WTC11 (cell line): ENCODE results near the gene NFATC1. TPM values are rescaled to one million over a fixed set of nuclear protein-coding genes. Genes with fewer than 3 reads are reported as not detected.

Experiments used
- ATAC-seq: fragments of 200-7000 bp; cut with Tn5 transposase; 2 replicates; pipeline ENCODE4 v1.10.0; 2021; ENCODE audit warnings: mild to moderate bottlenecking, moderate library complexity
- CTCF ChIA-PET: fragments of 300-600 bp; sonication (Branson Sonifier 250); formaldehyde crosslinking; loops from one replicate; lab custom pipeline; 2021; ENCODE audit warnings: antibody characterized with exemption; lab: Charles Lee
- POLR2A ChIA-PET: fragments of 350-600 bp; sonication (Branson Sonifier 250); formaldehyde crosslinking; loops from one replicate; lab custom pipeline; 2021; ENCODE audit warnings: antibody characterized with exemption; lab: Charles Lee
- DNase-seq: peaks from one replicate; pipeline ENCODE4 v3.0.0; 2021; ENCODE audit warnings: low spot score
- H3K27ac Mint-ChIP-seq: 2 replicates; pipeline ENCODE4 v1.8.0; 2021; ENCODE audit warnings: mixed read lengths
- H3K27me3 Mint-ChIP-seq: 2 replicates; pipeline ENCODE4 v1.8.0; 2021; ENCODE audit warnings: low read depth, mild to moderate bottlenecking, moderate library complexity, mixed read lengths
- H3K36me3 Mint-ChIP-seq: 2 replicates; pipeline ENCODE4 v1.8.0; 2021; ENCODE audit warnings: mixed read lengths
- H3K4me1 Mint-ChIP-seq: 2 replicates; pipeline ENCODE4 v1.8.0; 2022; ENCODE audit warnings: mixed read lengths
- H3K4me3 Mint-ChIP-seq: 2 replicates; pipeline ENCODE4 v1.8.0; 2021; ENCODE audit warnings: mild to moderate bottlenecking, moderate library complexity, mixed read lengths
- H3K9me3 Mint-ChIP-seq: 2 replicates; pipeline ENCODE4 v1.8.0; 2021; ENCODE audit warnings: mixed read lengths
- ATF6 ChIP-seq: sonication (generic); formaldehyde crosslinking; IDR thresholded peaks from 2 replicates; pipeline ENCODE4 v1.8.1; 2023; ENCODE audit warnings: mild to moderate bottlenecking, missing genetic modification reagents
- CBFB ChIP-seq: sonication (generic); formaldehyde crosslinking; IDR thresholded peaks from 2 replicates; pipeline ENCODE4 v1.8.1; 2022; ENCODE audit warnings: mild to moderate bottlenecking, low read depth, missing genetic modification reagents
- E2F5 ChIP-seq: sonication (generic); formaldehyde crosslinking; IDR thresholded peaks from 2 replicates; pipeline ENCODE4 v1.8.1; 2022; ENCODE audit warnings: mild to moderate bottlenecking, moderate library complexity, missing genetic modification reagents
- EMX1 ChIP-seq: fragments of 250-450 bp; sonication (Bioruptor Pico); IDR thresholded peaks from 2 replicates; pipeline ENCODE4 v1.8.0; 2021; ENCODE audit warnings: mild to moderate bottlenecking
- FOXJ3 ChIP-seq: sonication (generic); formaldehyde crosslinking; IDR thresholded peaks from 2 replicates; pipeline ENCODE4 v1.9.0; 2021; ENCODE audit warnings: missing genetic modification reagents, mild to moderate bottlenecking, borderline replicate concordance
- GTF2I ChIP-seq: fragments of 250-450 bp; sonication (Bioruptor Pico); conservative IDR thresholded peaks from 2 replicates; pipeline ENCODE4 v1.4.0; 2021; ENCODE audit warnings: mild to moderate bottlenecking
- IRF1 ChIP-seq: sonication (generic); formaldehyde crosslinking; IDR thresholded peaks from 2 replicates; pipeline ENCODE4 v1.8.0; 2023; ENCODE audit warnings: missing genetic modification reagents
- JUN ChIP-seq: sonication (generic); formaldehyde crosslinking; IDR thresholded peaks from 2 replicates; pipeline ENCODE4 v1.8.0; 2023; ENCODE audit warnings: mild to moderate bottlenecking, missing genetic modification reagents
- NFATC4 ChIP-seq: fragments of 250-450 bp; sonication (Bioruptor Pico); IDR thresholded peaks from 2 replicates; pipeline ENCODE4 v1.9.0; 2021; ENCODE audit warnings: mild to moderate bottlenecking
- NFE2L1 ChIP-seq: sonication (generic); formaldehyde crosslinking; IDR thresholded peaks from 2 replicates; pipeline ENCODE4 v1.8.1; 2023; ENCODE audit warnings: missing genetic modification reagents
- NR1H2 ChIP-seq: sonication (generic); formaldehyde crosslinking; IDR thresholded peaks from 2 replicates; pipeline ENCODE4 v1.9.0; 2021; ENCODE audit warnings: mild to moderate bottlenecking, moderate library complexity, missing genetic modification reagents
- NR2C2 ChIP-seq: sonication (generic); formaldehyde crosslinking; IDR thresholded peaks from 2 replicates; pipeline ENCODE4 v1.8.0; 2022; ENCODE audit warnings: mild to moderate bottlenecking, missing genetic modification reagents
- OVOL2 ChIP-seq: fragments of 250-450 bp; sonication (Bioruptor Pico); IDR thresholded peaks from 2 replicates; pipeline ENCODE4 v1.9.0; 2021; ENCODE audit warnings: mild to moderate bottlenecking, borderline replicate concordance
- PRRX2 ChIP-seq: fragments of 250-450 bp; sonication (Bioruptor Pico); IDR thresholded peaks from 2 replicates; pipeline ENCODE4 v1.8.0; 2021; ENCODE audit warnings: mild to moderate bottlenecking
- RORB ChIP-seq: fragments of 250-450 bp; sonication (Bioruptor Pico); IDR thresholded peaks from 2 replicates; pipeline ENCODE4 v1.9.0; 2021; ENCODE audit warnings: mild to moderate bottlenecking
- SP1 ChIP-seq: sonication (generic); formaldehyde crosslinking; conservative IDR thresholded peaks from 2 replicates; pipeline ENCODE4 v1.8.1; 2022; ENCODE audit warnings: missing genetic modification reagents
- STAT6 ChIP-seq: sonication (generic); formaldehyde crosslinking; conservative IDR thresholded peaks from 2 replicates; pipeline ENCODE4 v1.8.1; 2023; ENCODE audit warnings: mild to moderate bottlenecking, low read depth, missing genetic modification reagents, moderate library complexity
- TP53 ChIP-seq: sonication (generic); formaldehyde crosslinking; IDR thresholded peaks from 2 replicates; pipeline ENCODE4 v1.8.1; 2023; ENCODE audit warnings: mild to moderate bottlenecking, missing genetic modification reagents
- ZBTB21 ChIP-seq: sonication (generic); formaldehyde crosslinking; IDR thresholded peaks from 2 replicates; pipeline ENCODE4 v1.8.1; 2023; ENCODE audit warnings: mild to moderate bottlenecking, missing genetic modification reagents, borderline replicate concordance
- ZNF121 ChIP-seq: sonication (generic); formaldehyde crosslinking; IDR thresholded peaks from 2 replicates; pipeline ENCODE4 v1.8.0; 2023; ENCODE audit warnings: missing genetic modification reagents
- ZNF232 ChIP-seq: sonication (generic); formaldehyde crosslinking; IDR thresholded peaks from 2 replicates; pipeline ENCODE4 v1.8.0; 2022; ENCODE audit warnings: mild to moderate bottlenecking, missing genetic modification reagents
- ZNF416 ChIP-seq: fragments of 250-450 bp; sonication (Bioruptor Pico); IDR thresholded peaks from 2 replicates; pipeline ENCODE4 v1.9.0; 2021; ENCODE audit warnings: mild to moderate bottlenecking, inconsistent platforms
- ZNF423 ChIP-seq: fragments of 250-450 bp; sonication (Bioruptor Pico); IDR thresholded peaks from 2 replicates; pipeline ENCODE4 v2.1.2; 2022; ENCODE audit warnings: mild to moderate bottlenecking, moderate library complexity
- total RNA-seq: library from RNA; stranded (reverse); gene quantifications from 3 replicates; pipeline ENCODE4 v1.2.3, GENCODE V29; 2021

NFATC1 gene
- total RNA-seq, 1 experiment from 2014 or later, result 20.2 TPM

- no peak for TF ChIP-seq ATF6
- TF ChIP-seq RORB (CRISPR knock-in tag), result no peak
- no peak for TF ChIP-seq EMX1
- no peak for TF ChIP-seq ZBTB21 (CRISPR knock-in tag)
- TF ChIP-seq NR1H2 (CRISPR knock-in tag), result no peak
- TF ChIP-seq, all 79 proteins: peak for 0
Measured at GRCh38 chr18:79513381-79514081, 117.8 kb downstream of the NFATC1 start (continued).

GRCh38 chr18:79515331-79515730 lies 119.6 kb downstream of the NFATC1 start:
- CTCF ChIA-PET, result no interaction called here
- H3K9me3 Mint-ChIP-seq, result no peaks in the 10 kb centered on the region

More at GRCh38 chr18:79515331-79515730, 119.6 kb downstream of the NFATC1 start:
- DNase-seq (no peak), ATAC-seq (no peak)
- Mint-ChIP-seq H3K27me3 (no peaks in the 10 kb centered on the region), H3K4me1 (no peaks in the 10 kb centered on the region), H3K4me3 (no peak overlapping the region), H3K36me3 (peaks cover 3% of the 10 kb centered on the region), H3K27ac (no peak overlapping the region)
- POLR2A ChIA-PET, result no interaction called here
- TF ChIP-seq STAT6 (CRISPR knock-in tag) (no peak), SP1 (no peak), RORB (CRISPR knock-in tag) (no peak), IRF1 (CRISPR knock-in tag) (no peak), ZNF423 (CRISPR knock-in tag) (no peak), NR2C2 (CRISPR knock-in tag) (no peak), ZNF121 (no peak), ZNF416 (CRISPR knock-in tag) (no peak), JUN (no peak), NFE2L1 (CRISPR knock-in tag) (no peak), FOXJ3 (CRISPR knock-in tag) (no peak), PRRX2 (CRISPR knock-in tag) (no peak), OVOL2 (CRISPR knock-in tag) (no peak), CBFB (CRISPR knock-in tag) (no peak), GTF2I (CRISPR knock-in tag) (no peak), NFATC4 (CRISPR knock-in tag) (no peak), ZNF232 (CRISPR knock-in tag) (no peak), TP53 (no peak), E2F5 (no peak)
